ENCODE measurements around the gene ZNF35. TPM values are rescaled to one million over a fixed set of nuclear protein-coding genes. Genes with fewer than 3 reads are reported as not detected.

ZNF35 gene
- total and polyA plus RNA-seq, 2 of the 13 experiments (the other 11 are each of a cell fraction or from before 2014, with no cell fraction given) = 0.20 to 0.22 TPM

- TF ChIP-seq AHDC1 (CRISPR knock-in tag; IDR thresholded peaks at IDR 0.05; ENCODE audit: borderline replicate concordance) (no peak), ARID4A (CRISPR knock-in tag; IDR thresholded peaks at IDR 0.05; ENCODE audit: borderline replicate concordance) (peak; percentile 61; the same call in 1 of the 2 replicates), MTF1 (CRISPR knock-in tag; IDR thresholded peaks at IDR 0.05) (no peak), KDM2A (CRISPR knock-in tag; IDR thresholded peaks at IDR 0.05; ENCODE audit: borderline replicate concordance, low read depth) (peak; percentile 49; the same call in 1 of the 2 replicates), ETV5 (CRISPR knock-in tag; IDR thresholded peaks at IDR 0.05; ENCODE audit: borderline replicate concordance) (peak; percentile 60; the same call in 1 of the 2 replicates), ZFP90 (CRISPR knock-in tag; IDR thresholded peaks at IDR 0.05; ENCODE audit: borderline replicate concordance) (no peak), GRHL1 (CRISPR knock-in tag; conservative IDR thresholded peaks at IDR 0.05) (no peak), RFX3 (CRISPR knock-in tag; IDR thresholded peaks at IDR 0.05) (no peak), HOMEZ (CRISPR knock-in tag; IDR thresholded peaks at IDR 0.05; ENCODE audit: low read depth) (peak; percentile 22; the same call in 1 of the 2 replicates), THAP11 (CRISPR knock-in tag; IDR thresholded peaks at IDR 0.05) (peak; percentile 82), SOX6 (IDR thresholded peaks at IDR 0.05) (no peak), SOX6 (CRISPR knock-in tag; IDR thresholded peaks at IDR 0.05) (no peak), ZNF274 (CRISPR knock-in tag; IDR thresholded peaks at IDR 0.05) (peak; percentile 40; the same call in 1 of the 2 replicates), FOXA1 (IDR thresholded peaks at IDR 0.05) (no peak), FOXA1 (CRISPR knock-in tag; IDR thresholded peaks at IDR 0.05) (no peak), SAP130 (CRISPR knock-in tag; IDR thresholded peaks at IDR 0.05; ENCODE audit: low read depth) (peak; percentile 28; the same call in 1 of the 2 replicates)
Observed at GRCh38 chr3:44624749-44625480, 23.6 kb upstream of the ZNF35 start, which contains the start of gene ZNF197 (continued).
